Trophoblast cell (in vitro differentiated cells and primary cell): ENCODE measurements around the gene RPL35.
A peak's percentile ranks its signal among the peaks of the same experiment; 100 is the strongest.

Experiments used
- DNase-seq, 2 donors: peaks; one replicate each; pipeline ENCODE4 v3.0.0-alpha.2; 2016
- H2AFZ ChIP-seq: 2 replicates; pipeline ENCODE4 v1.6.1; 2013; ENCODE audit warnings: low read length, moderate library complexity, mild to moderate bottlenecking; ENCODE audit not compliant: insufficient read depth, poor library complexity
- H2AK5ac ChIP-seq: 2 replicates; pipeline ENCODE4 v1.6.1; 2013; ENCODE audit warnings: mild to moderate bottlenecking, low read length
- H2BK120ac ChIP-seq: 2 replicates; pipeline ENCODE4 v1.6.1; 2013; ENCODE audit warnings: low read length, mild to moderate bottlenecking, moderate library complexity; ENCODE audit not compliant: insufficient read depth, poor library complexity
- H2BK12ac ChIP-seq: 2 replicates; pipeline ENCODE4 v1.6.1; 2013; ENCODE audit warnings: mild to moderate bottlenecking, low read length, moderate library complexity
- H2BK5ac ChIP-seq: 2 replicates; pipeline ENCODE4 v1.6.1; 2013; ENCODE audit warnings: low read length, low read depth, moderate library complexity, mild to moderate bottlenecking; ENCODE audit not compliant: poor library complexity
- H3K14ac ChIP-seq: 2 replicates; pipeline ENCODE4 v1.6.1; 2013; ENCODE audit warnings: mild to moderate bottlenecking, low read length
- H3K18ac ChIP-seq: 2 replicates; pipeline ENCODE4 v1.6.1; 2013; ENCODE audit warnings: mild to moderate bottlenecking, low read length
- H3K23ac ChIP-seq: 2 replicates; pipeline ENCODE4 v1.6.1; 2013; ENCODE audit warnings: low read length
- H3K27ac ChIP-seq: 2 replicates; pipeline ENCODE4 v1.5.1; 2013; ENCODE audit warnings: low read depth, mild to moderate bottlenecking, inconsistent platforms, low read length, moderate library complexity
- H3K27me3 ChIP-seq: 2 replicates; pipeline ENCODE4 v1.6.1; 2013; ENCODE audit warnings: inconsistent platforms, mild to moderate bottlenecking, low read length, moderate library complexity; ENCODE audit not compliant: insufficient read depth
- H3K36me3 ChIP-seq, 2 experiments: 1 replicate in 1 of 2; 2 replicates in 1 of 2; pipeline ENCODE4 v1.6.1; 2013; ENCODE audit warnings: low read length in 2 of 2, mild to moderate bottlenecking in 2 of 2, moderate library complexity in 1 of 2; ENCODE audit not compliant: insufficient read depth in 2 of 2, control insufficient read depth in 1 of 2
- H3K4ac ChIP-seq: 2 replicates; pipeline ENCODE4 v1.6.1; 2013; ENCODE audit warnings: low read depth, mild to moderate bottlenecking, low read length, moderate library complexity
- H3K4me1 ChIP-seq, 2 experiments: 1 replicate in 1 of 2; 2 replicates in 1 of 2; pipeline ENCODE4 v1.6.1; 2013; ENCODE audit warnings: low read length in 2 of 2, mild to moderate bottlenecking in 2 of 2, moderate library complexity in 1 of 2; ENCODE audit not compliant: insufficient read depth in 2 of 2, control insufficient read depth in 1 of 2
- H3K4me2 ChIP-seq: 2 replicates; pipeline ENCODE4 v1.6.1; 2013; ENCODE audit warnings: inconsistent platforms, mild to moderate bottlenecking, low read length, moderate library complexity
- H3K4me3 ChIP-seq: 2 replicates; pipeline ENCODE4 v1.5.1; 2013; ENCODE audit warnings: mild to moderate bottlenecking, low read depth, low read length, inconsistent platforms
- H3K79me1 ChIP-seq: one replicate; pipeline ENCODE4 v1.6.1; 2013; ENCODE audit warnings: low read length
- H3K79me2 ChIP-seq: 2 replicates; pipeline ENCODE4 v1.6.1; 2013; ENCODE audit warnings: low read length, mild to moderate bottlenecking; ENCODE audit not compliant: control insufficient read depth, insufficient read depth, poor library complexity
- H3K9ac ChIP-seq: 2 replicates; pipeline ENCODE4 v1.6.1; 2013; ENCODE audit warnings: mild to moderate bottlenecking, low read length
- H3K9me3 ChIP-seq: 2 replicates; pipeline ENCODE4 v1.6.1; 2013; ENCODE audit warnings: low read depth, mild to moderate bottlenecking, control low read depth, inconsistent platforms, low read length; ENCODE audit not compliant: insufficient read depth
- H4K12ac ChIP-seq: 2 replicates; pipeline ENCODE4 v1.6.1; 2013; ENCODE audit warnings: low read depth, mild to moderate bottlenecking, low read length, moderate library complexity
- H4K8ac ChIP-seq: 2 replicates; pipeline ENCODE4 v1.6.1; 2013; ENCODE audit warnings: low read depth, mild to moderate bottlenecking, low read length, moderate library complexity
- H4K91ac ChIP-seq: one replicate; pipeline ENCODE4 v1.6.1; 2013; ENCODE audit warnings: low read depth, mild to moderate bottlenecking, low read length, moderate library complexity
- WGBS: extraction: QIAGEN DNeasy Blood & Tissue Kit; methylation state at CpG from one replicate; pipeline ENCODE4 v1.1.7; 2013; ENCODE audit warnings: missing lambda C conversion rate; ENCODE audit not compliant: insufficient read length, insufficient coverage; ENCODE audit errors: extremely low coverage; 5-methylcytosine and 5-hydroxymethylcytosine counted together

The RPL35 gene

DNA sequence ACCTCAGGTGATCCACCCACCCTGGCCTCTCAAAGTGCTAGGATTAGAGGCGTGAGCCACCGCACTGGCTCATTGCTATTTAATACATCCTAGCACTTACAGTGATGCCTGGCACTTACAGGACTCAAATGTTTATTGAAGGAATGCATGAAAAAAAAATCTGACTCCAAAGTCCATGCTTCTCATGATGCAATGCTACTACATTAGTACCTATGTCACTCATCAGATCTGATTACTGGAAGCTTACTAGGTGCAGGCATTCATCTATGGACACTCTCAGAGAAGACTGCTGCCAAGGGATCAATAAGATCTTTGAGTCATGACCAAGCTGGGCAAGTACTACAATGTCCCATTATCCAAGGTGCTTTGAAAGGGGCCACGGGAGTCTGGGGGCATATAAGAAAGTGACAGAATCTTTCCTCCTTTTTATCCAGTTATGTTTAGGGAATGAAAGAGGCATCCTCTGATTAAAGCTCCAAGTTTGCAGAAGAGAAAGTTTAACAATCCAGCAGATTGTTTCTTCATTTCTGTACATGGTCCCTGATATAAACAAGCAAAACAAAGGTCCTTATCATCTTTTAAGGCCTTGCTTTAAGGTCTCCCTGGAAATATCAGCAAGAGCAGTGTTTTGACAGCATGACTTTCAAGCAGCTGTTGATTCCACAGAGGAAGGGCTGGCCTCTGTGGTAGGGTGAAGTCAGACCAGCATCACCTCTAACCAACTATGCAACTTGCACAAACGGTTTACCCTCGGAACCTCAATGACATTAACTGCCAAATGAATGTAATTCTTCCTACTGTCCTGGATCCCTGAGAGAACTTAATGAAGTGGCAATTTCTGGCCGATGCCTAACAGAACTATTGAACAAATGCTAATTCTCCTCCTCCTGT is 36.1 kb upstream of the RPL35 start:
- no peak overlapping the region for H3K9ac ChIP-seq
- no peaks in the 10 kb centered on the region for H3K79me2 ChIP-seq

DNA sequence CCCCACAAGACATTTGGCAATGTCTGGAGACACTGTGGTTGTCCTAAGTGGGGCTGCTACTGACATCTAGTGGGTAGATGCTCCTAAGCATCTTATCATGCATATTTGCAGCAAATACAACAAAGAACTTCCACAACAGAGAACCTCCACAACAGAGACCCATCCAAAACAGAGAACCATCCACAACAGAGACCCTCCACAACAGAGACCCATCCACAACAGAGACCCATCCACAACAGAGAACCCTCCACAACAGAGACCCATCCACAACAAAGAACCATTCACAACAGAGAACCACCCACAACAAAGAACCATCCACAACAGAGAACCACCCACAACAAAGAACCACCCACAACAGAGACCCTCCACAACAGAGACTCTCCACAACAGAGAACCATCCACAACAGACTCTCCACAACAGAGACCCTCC is 33.0 kb upstream of the RPL35 start:
- H3K18ac ChIP-seq: no peak overlapping the region
- no peak overlapping the region for H3K9ac ChIP-seq
- H2BK5ac ChIP-seq: no peak overlapping the region
- H3K27ac ChIP-seq: no peak overlapping the region
- no peaks in the 10 kb centered on the region for H3K4me1 ChIP-seq
- H3K14ac ChIP-seq: no peak overlapping the region
- no peak overlapping the region for H2BK120ac ChIP-seq
- H3K27me3 ChIP-seq: no peaks in the 10 kb centered on the region
- H3K4me3 ChIP-seq: no peak overlapping the region
- peaks cover 20 to 35% of the 10 kb centered on the region in 2 experiments for H3K36me3 ChIP-seq
- no peak overlapping the region for H3K4me2 ChIP-seq
- peak overlapping the region; percentile 33 for H4K8ac ChIP-seq
- H2AK5ac ChIP-seq: no peak overlapping the region
- H4K91ac ChIP-seq: no peak overlapping the region
- H3K23ac ChIP-seq: no peak overlapping the region
- H4K12ac ChIP-seq: no peak overlapping the region
- H3K79me2 ChIP-seq: no peaks in the 10 kb centered on the region
- DNase-seq: peak in 1 of 2 donors; percentile 12
- peaks cover 2% of the 10 kb centered on the region for H3K9me3 ChIP-seq
- no peak overlapping the region for H3K4ac ChIP-seq
- no peak overlapping the region for H2BK12ac ChIP-seq
- H2AFZ ChIP-seq: no peak overlapping the region
- H3K79me1 ChIP-seq: no peaks in the 10 kb centered on the region

More for the DNA sequence above, 36.1 kb upstream of the RPL35 start:
- WGBS: no CpG with 5 or more reads among the region's 6 CpGs
- no peak overlapping the region for H3K4ac ChIP-seq
- no peaks in the 10 kb centered on the region for H3K79me1 ChIP-seq
- no peaks in the 10 kb centered on the region for H3K27me3 ChIP-seq
- no peak overlapping the region for H4K8ac ChIP-seq
- no peak overlapping the region for H3K14ac ChIP-seq
- no peaks in the 10 kb centered on the region for H3K4me1 ChIP-seq
- H2AK5ac ChIP-seq: no peak overlapping the region
- peaks cover 19 to 24% of the 10 kb centered on the region in 2 experiments for H3K36me3 ChIP-seq
- no peak overlapping the region for H3K4me3 ChIP-seq
- H2AFZ ChIP-seq: no peak overlapping the region
- H3K23ac ChIP-seq: no peak overlapping the region
- peak; percentile 47 to 75 for DNase-seq
- H3K9me3 ChIP-seq: no peaks in the 10 kb centered on the region
- no peak overlapping the region for H2BK5ac ChIP-seq
- H2BK120ac ChIP-seq: no peak overlapping the region
- H4K12ac ChIP-seq: no peak overlapping the region
- H3K4me2 ChIP-seq: no peak overlapping the region
- no peak overlapping the region for H3K18ac ChIP-seq
- H3K27ac ChIP-seq: no peak overlapping the region
- H2BK12ac ChIP-seq: no peak overlapping the region
- H4K91ac ChIP-seq: no peak overlapping the region

DNA sequence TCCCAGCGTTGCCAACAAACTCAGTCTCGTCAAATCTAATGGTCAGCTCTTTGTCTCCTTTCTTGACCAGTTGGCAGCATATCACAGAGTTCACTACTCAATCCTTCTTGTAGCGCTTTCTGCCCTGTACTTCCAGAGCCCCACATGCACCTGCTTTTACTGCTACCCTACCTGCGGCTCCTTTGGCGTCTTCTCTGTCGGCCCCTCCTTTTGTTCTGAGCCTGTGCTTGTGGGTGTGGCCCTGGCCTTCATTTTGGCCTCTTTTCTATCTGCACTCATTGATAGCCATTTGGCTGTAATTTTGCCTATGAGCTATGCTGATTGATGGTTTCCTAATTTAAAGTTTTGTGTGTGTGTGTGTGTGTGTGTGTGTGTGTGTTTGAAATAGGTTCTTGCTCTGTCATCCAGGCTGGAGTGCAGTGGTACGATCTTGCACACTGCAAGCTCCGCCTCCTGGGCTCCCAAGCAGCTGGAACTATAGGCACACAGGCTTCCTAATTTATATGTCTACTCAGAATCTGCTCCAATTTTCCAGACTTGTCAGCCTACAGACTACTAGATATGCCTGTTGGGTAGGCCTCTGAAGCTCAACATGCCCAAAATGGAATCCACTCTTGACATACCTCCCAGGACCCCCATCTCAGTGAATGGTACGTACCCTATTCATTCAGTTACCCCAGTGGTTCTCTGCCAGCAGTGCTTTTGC is 32.4 kb upstream of the RPL35 start:
- H2BK5ac ChIP-seq: no peak overlapping the region
- H3K36me3 ChIP-seq: peaks cover 19 to 34% of the 10 kb centered on the region in 2 experiments
- no peaks in the 10 kb centered on the region for H3K79me2 ChIP-seq
- no peak overlapping the region for H2AK5ac ChIP-seq
- no peak overlapping the region for H2BK12ac ChIP-seq
- no peak overlapping the region for H4K12ac ChIP-seq
- H4K91ac ChIP-seq: no peak overlapping the region
- no peak overlapping the region for H3K23ac ChIP-seq
- H4K8ac ChIP-seq: no peak overlapping the region
- no peak overlapping the region for H3K14ac ChIP-seq
- H3K27ac ChIP-seq: no peak overlapping the region
- no peak overlapping the region for H3K4me3 ChIP-seq
- H2AFZ ChIP-seq: no peak overlapping the region
- H3K9me3 ChIP-seq: peaks cover 2% of the 10 kb centered on the region
- H3K79me1 ChIP-seq: no peaks in the 10 kb centered on the region
- H3K4ac ChIP-seq: no peak overlapping the region
- H3K9ac ChIP-seq: no peak overlapping the region
- no peak for DNase-seq
- H3K4me1 ChIP-seq: no peaks in the 10 kb centered on the region
- H3K4me2 ChIP-seq: no peak overlapping the region
- no peak overlapping the region for H2BK120ac ChIP-seq
- H3K27me3 ChIP-seq: no peaks in the 10 kb centered on the region
- WGBS: no CpG with 5 or more reads among the region's 9 CpGs
- H3K18ac ChIP-seq: no peak overlapping the region

DNA sequence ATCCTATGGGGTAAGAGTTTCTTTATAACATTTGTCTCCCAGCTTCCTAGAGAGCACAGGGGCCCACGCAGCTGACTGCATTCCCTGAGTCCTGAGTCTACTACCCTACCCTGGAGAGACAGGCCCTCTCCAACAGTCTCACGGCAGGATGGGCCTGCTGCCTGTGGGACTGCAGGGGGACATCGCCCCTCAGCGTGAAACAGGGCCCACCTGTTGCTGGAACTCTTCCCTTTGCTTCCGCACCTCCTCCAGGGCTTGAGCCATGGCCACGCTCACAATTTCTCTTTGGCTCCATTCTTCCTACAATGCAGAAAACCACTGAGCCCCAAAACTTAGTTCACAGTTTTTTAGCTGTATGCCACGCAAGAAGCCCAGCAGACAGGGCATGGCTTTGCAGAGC is 28.4 kb upstream of the RPL35 start:
- Histone ChIP-seq H2BK120ac (no peak overlapping the region), H2BK12ac (no peak overlapping the region), H3K79me1 (no peaks in the 10 kb centered on the region), H3K4me1 (no peaks in the 10 kb centered on the region), H3K9ac (no peak overlapping the region), H3K36me3 (peaks cover 29 to 58% of the 10 kb centered on the region in 2 experiments), H3K18ac (no peak overlapping the region), H2AK5ac (no peak overlapping the region), H4K91ac (no peak overlapping the region), H3K4me2 (no peak overlapping the region), H2BK5ac (no peak overlapping the region), H4K8ac (no peak overlapping the region), H3K14ac (no peak overlapping the region), H3K27me3 (no peaks in the 10 kb centered on the region), H3K4ac (no peak overlapping the region), H2AFZ (no peak overlapping the region), H3K79me2 (no peaks in the 10 kb centered on the region), H3K4me3 (no peak overlapping the region), H3K27ac (no peak overlapping the region), H4K12ac (no peak overlapping the region), H3K23ac (no peak overlapping the region), H3K9me3 (peaks cover 6% of the 10 kb centered on the region)
- no CpG with 5 or more reads among the region's 7 CpGs for WGBS
- DNase-seq: no peak
